Activated CD8-positive, alpha-beta memory T cell treated with anti-CD3 and anti-CD28 coated beads, Interleukin-2, amount 50 U/mL, for 24 hours (primary cell): Measurements from ENCODE around the gene NFATC1.
"Not testable (repeated sequence)": the region's sequence is repeated elsewhere in the genome, so short reads cannot be mapped to it uniquely, and the experiment has no call there.

ENCODE experiments used
- DNase-seq: peaks from one replicate; pipeline ENCODE4 v3.0.0-alpha.2; 2020; ENCODE audit errors: extremely low read depth

The NFATC1 gene

GRCh38 chr18:79375441-79376154 is 20.1 kb upstream of the NFATC1 start:
- no peak for DNase-seq

- DNase-seq, result not testable (repeated sequence)
Measured at GRCh38 chr18:79376661-79377060, 19.1 kb upstream of the NFATC1 start.

- no peak for DNase-seq
Measured at GRCh38 chr18:79377187-79377891, 18.4 kb upstream of the NFATC1 start.

GRCh38 chr18:79378536-79379250 is 17.0 kb upstream of the NFATC1 start:
- peak; percentile 47 for DNase-seq

GRCh38 chr18:79379251-79379905 is 16.4 kb upstream of the NFATC1 start:
- DNase-seq, result no peak

GRCh38 chr18:79379931-79380815 is 15.6 kb upstream of the NFATC1 start:
- DNase-seq, result no peak

- peak; percentile 54 for DNase-seq
Measured at GRCh38 chr18:79380816-79381806, 14.6 kb upstream of the NFATC1 start.

- DNase-seq, result no peak
Measured at GRCh38 chr18:79381811-79382311, 13.9 kb upstream of the NFATC1 start.

- no peak for DNase-seq
Measured at GRCh38 chr18:79382681-79383387, 12.9 kb upstream of the NFATC1 start.

GRCh38 chr18:79383388-79384056 is 12.2 kb upstream of the NFATC1 start:
- no peak for DNase-seq

- no peak for DNase-seq
Measured at GRCh38 chr18:79384151-79384807, 11.5 kb upstream of the NFATC1 start.

- no peak for DNase-seq
Measured at GRCh38 chr18:79384834-79385233, 10.9 kb upstream of the NFATC1 start.

GRCh38 chr18:79385326-79385707 is 10.4 kb upstream of the NFATC1 start:
- no peak for DNase-seq

GRCh38 chr18:79385708-79386341 is 9.9 kb upstream of the NFATC1 start:
- no peak for DNase-seq

GRCh38 chr18:79386547-79386946 is 9.2 kb upstream of the NFATC1 start:
- no peak for DNase-seq

GRCh38 chr18:79387214-79387613 is 8.5 kb upstream of the NFATC1 start:
- DNase-seq, result no peak

GRCh38 chr18:79387615-79388014 is 8.1 kb upstream of the NFATC1 start:
- DNase-seq, result no peak

GRCh38 chr18:79388043-79388442 is 7.7 kb upstream of the NFATC1 start:
- no peak for DNase-seq
